Endothelial cell of umbilical vein (primary cell): Measurements from ENCODE around the gene GAL. TPM values are rescaled to one million over a fixed set of nuclear protein-coding genes. Genes with fewer than 3 reads are reported as not detected.

Experiments
- BruUV-seq: library from RNA; stranded (reverse); fragments of 400-500 nt; replicated peaks from 2 replicates; lab custom pipeline; 2021; lab: Mats Ljungman, UMichigan
- CTCF ChIA-PET: fragments of 300-600, 350-600 bp; sonication (Branson Sonifier 250); formaldehyde crosslinking; loops from one replicate; lab custom pipeline; 2021; ENCODE audit warnings: antibody characterized with exemption, inconsistent platforms; lab: Charles Lee
- POLR2A ChIA-PET: fragments of 300-600, 350-600 bp; sonication (Branson Sonifier 250); formaldehyde crosslinking; loops from one replicate; lab custom pipeline; 2021; ENCODE audit warnings: antibody characterized with exemption, inconsistent platforms; lab: Charles Lee
- DNase-seq: peaks from one replicate; pipeline ENCODE4 v3.0.0-alpha.2; 2011; ENCODE audit warnings: low read depth, low spot score
- FAIRE-seq: peaks from 2 replicates; lab custom pipeline; 2011; peaks lifted over from hg19 to GRCh38; lab: Jason Lieb, UNC
- H2AFZ ChIP-seq: 2 replicates; pipeline ENCODE4 v1.6.0; 2012; ENCODE audit warnings: low read depth, low read length, control low read depth, inconsistent platforms
- H3K27ac ChIP-seq: 2 replicates; pipeline ENCODE4 v1.5.1; 2011; ENCODE audit warnings: low read depth, mild to moderate bottlenecking, control low read depth, low read length, moderate library complexity; ENCODE audit not compliant: insufficient read depth
- H3K27me3 ChIP-seq, 2 experiments: 2 replicates each; pipeline versions ENCODE4 v1.6.0 to v1.6.1; 2011; ENCODE audit warnings: low read length in 2 of 2, mixed read lengths in 1 of 2; ENCODE audit not compliant: control insufficient read depth in 2 of 2, insufficient read depth in 2 of 2
- H3K36me3 ChIP-seq, 2 experiments: 2 replicates in 1 of 2; 3 replicates in 1 of 2; pipeline ENCODE4 v1.5.1; 2011; ENCODE audit warnings: low read length in 2 of 2, mild to moderate bottlenecking in 1 of 2, moderate library complexity in 1 of 2; ENCODE audit not compliant: control insufficient read depth in 2 of 2, insufficient read depth in 2 of 2; ENCODE audit errors: extremely low read depth in 1 of 2
- H3K4me1 ChIP-seq: 3 replicates; pipeline ENCODE4 v1.5.1; 2011; ENCODE audit warnings: mild to moderate bottlenecking, low read length; ENCODE audit not compliant: control insufficient read depth, insufficient read depth; ENCODE audit errors: extremely low read depth
- H3K4me2 ChIP-seq: 2 replicates; pipeline ENCODE4 v1.6.1; 2011; ENCODE audit warnings: low read length, control low read depth, mixed read lengths; ENCODE audit not compliant: insufficient read depth
- H3K4me3 ChIP-seq, 3 experiments: fragments of 200-600 bp in 1 of 3; sonication (generic), shearing (Covaris generic) in 1 of 3; replicated peaks in 1 of 3; 2 replicates each; pipeline ENCODE4 v1.5.1; 2011 to 2016; ENCODE audit warnings: control low read depth in 3 of 3, low read length in 3 of 3, mild to moderate bottlenecking in 2 of 3, inconsistent platforms in 1 of 3, low read depth in 1 of 3, moderate library complexity in 1 of 3; ENCODE audit not compliant: insufficient read depth in 1 of 3
- H3K79me2 ChIP-seq: 2 replicates; pipeline ENCODE4 v1.6.0; 2012; ENCODE audit warnings: low read length, inconsistent platforms; ENCODE audit not compliant: control insufficient read depth, insufficient read depth
- H3K9ac ChIP-seq: replicated peaks from 2 replicates; pipeline ENCODE3; 2011; ENCODE audit warnings: low read length, control low read depth; ENCODE audit not compliant: insufficient read depth; ENCODE audit errors: extremely low read depth
- H3K9me1 ChIP-seq: replicated peaks from 3 replicates; pipeline ENCODE4 v1.6.0; 2011; ENCODE audit warnings: mild to moderate bottlenecking, low read length; ENCODE audit not compliant: control insufficient read depth, insufficient read depth; ENCODE audit errors: extremely low read depth
- H3K9me3 ChIP-seq: replicated peaks from 2 replicates; pipeline ENCODE4 v1.5.1; 2012; ENCODE audit warnings: low read length, inconsistent platforms; ENCODE audit not compliant: control insufficient read depth, insufficient read depth
- H4K20me1 ChIP-seq: replicated peaks from 2 replicates; pipeline ENCODE3; 2011; ENCODE audit warnings: mild to moderate bottlenecking, low read length; ENCODE audit not compliant: control insufficient read depth, insufficient read depth; ENCODE audit errors: extremely low read depth
- EZH2 ChIP-seq: IDR thresholded peaks from 2 replicates; pipeline ENCODE4 v1.6.1; 2012; ENCODE audit warnings: borderline replicate concordance, low read depth, mild to moderate bottlenecking, moderate library complexity, low read length, inconsistent platforms; ENCODE audit not compliant: severe bottlenecking
- FOS ChIP-seq: IDR thresholded peaks from 2 replicates; pipeline ENCODE4 v1.6.1; 2011; ENCODE audit warnings: mild to moderate bottlenecking, low read length, moderate library complexity, borderline replicate concordance; ENCODE audit not compliant: insufficient read depth
- GATA2 ChIP-seq: IDR thresholded peaks from 2 replicates; pipeline ENCODE4 v1.7.0; 2011; ENCODE audit warnings: low read depth, mild to moderate bottlenecking, moderate library complexity, mixed read lengths, low read length; ENCODE audit not compliant: insufficient read length, insufficient read depth
- JUN ChIP-seq: IDR thresholded peaks from 2 replicates; pipeline ENCODE4 v1.6.1; 2011; ENCODE audit warnings: borderline replicate concordance, low read depth; ENCODE audit not compliant: insufficient read length, insufficient read depth
- MYC ChIP-seq: IDR thresholded peaks from one replicate; pipeline ENCODE4 v1.6.1; 2011; ENCODE audit warnings: mild to moderate bottlenecking, low read depth, low read length
- POLR2A ChIP-seq: IDR thresholded peaks from 2 replicates; pipeline ENCODE4 v1.6.1; 2012; ENCODE audit warnings: low read depth, mild to moderate bottlenecking, control low read depth, low read length
- POLR2AphosphoS5 ChIP-seq: IDR thresholded peaks from 2 replicates; pipeline ENCODE4 v1.6.1; 2012; ENCODE audit warnings: low read depth, mild to moderate bottlenecking, control low read depth, low read length, moderate library complexity; ENCODE audit not compliant: insufficient read depth
- dilution Hi-C: fragments of 300-500 bp; cut with MboI; formaldehyde crosslinking; loops from one replicate; pipeline ENCODE4 v1.15.0; 2019; ENCODE audit warnings: low sequenced_read_pairs; ENCODE audit not compliant: extremely low pct_ligation_motif_present
- intact Hi-C: fragments of 100-400 bp; cut with micrococcal nuclease; formaldehyde crosslinking; loops from one replicate; pipeline ENCODE4 v1.10.0; 2022
- polyA plus RNA-seq, 4 experiments: library from polyadenylated mRNA; depleted of rRNA in 3 of 4; stranded (reverse) in 3 of 4; unstranded in 1 of 4; fragments of >200 nt; gene quantifications; 2 replicates each; pipeline versions ENCODE4 v1.2.1 to v1.2.3, GENCODE V29; 2011 to 2012; ENCODE audit warnings: missing spikeins in 1 of 4
- total RNA-seq: library from RNA; stranded (reverse); gene quantifications from 2 replicates; pipeline ENCODE4 v1.2.3, GENCODE V29; 2021
- TF ChIP-seq, protein P1 (sequence below), 2 donors: IDR thresholded peaks; 1 replicate in 1 of 2; 2 replicates in 1 of 2; pipeline ENCODE4 v1.5.1; 2011; ENCODE audit warnings: low read length in 2 of 2, mild to moderate bottlenecking in 2 of 2, moderate library complexity in 2 of 2, control low read depth in 1 of 2, inconsistent platforms in 1 of 2, low read depth in 1 of 2; ENCODE audit not compliant: insufficient read depth in 1 of 2; ENCODE audit errors: extremely low read depth in 1 of 2
- TF ChIP-seq, protein P2 (sequence below): IDR thresholded peaks from 2 replicates; pipeline ENCODE4 v1.6.1; 2011; ENCODE audit not compliant: insufficient read depth, insufficient read length

The GAL gene
- total and polyA plus RNA-seq, 2 donors (not counting 3 experiments of a cell fraction or from before 2014, with no cell fraction given): 1.2 to 9.8 TPM

DNA sequence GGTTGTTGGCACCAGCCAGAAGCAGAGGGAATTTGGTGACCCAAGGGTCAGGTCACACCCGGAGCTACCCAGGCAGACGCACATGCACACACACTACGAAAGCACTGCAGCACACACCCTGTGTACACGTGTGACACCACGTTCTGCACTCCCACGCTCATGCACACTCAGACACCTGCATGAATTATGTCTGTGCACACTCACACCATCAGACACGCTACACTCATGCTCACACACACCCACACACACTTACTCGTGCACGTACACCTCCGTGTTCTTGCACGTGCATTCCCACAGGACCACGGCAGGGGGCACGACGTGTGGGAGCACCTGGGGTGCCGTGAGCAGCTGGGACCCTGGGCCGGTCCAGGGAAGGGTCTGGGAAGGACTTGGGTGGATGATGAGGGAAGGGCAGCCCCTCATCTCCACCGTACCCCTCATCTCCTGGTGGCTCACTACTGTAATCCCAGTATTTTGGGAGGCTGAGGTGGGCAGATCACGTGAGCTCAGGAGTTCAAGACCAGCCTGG, 20.8 kb upstream of the GAL start:
- dilution Hi-C loops: no loop called here
- H3K4me1 ChIP-seq: peaks cover 4% of the 10 kb centered on the region
- H3K9ac ChIP-seq: no peak overlapping the region

More for the DNA sequence above, 20.8 kb upstream of the GAL start:
- H3K36me3 ChIP-seq: no peaks in the 10 kb centered on the region
- ChIA-PET CTCF (no interaction called here), POLR2A (no interaction called here)
- no TSS peak for BruUV-seq
- no peak overlapping the region for H3K27ac ChIP-seq
- no peaks in the 10 kb centered on the region for H3K27me3 ChIP-seq
- FAIRE-seq: no peak
- no peaks in the 10 kb centered on the region for H4K20me1 ChIP-seq
- no peak overlapping the region for H3K4me2 ChIP-seq
- TF ChIP-seq, protein P1, sequence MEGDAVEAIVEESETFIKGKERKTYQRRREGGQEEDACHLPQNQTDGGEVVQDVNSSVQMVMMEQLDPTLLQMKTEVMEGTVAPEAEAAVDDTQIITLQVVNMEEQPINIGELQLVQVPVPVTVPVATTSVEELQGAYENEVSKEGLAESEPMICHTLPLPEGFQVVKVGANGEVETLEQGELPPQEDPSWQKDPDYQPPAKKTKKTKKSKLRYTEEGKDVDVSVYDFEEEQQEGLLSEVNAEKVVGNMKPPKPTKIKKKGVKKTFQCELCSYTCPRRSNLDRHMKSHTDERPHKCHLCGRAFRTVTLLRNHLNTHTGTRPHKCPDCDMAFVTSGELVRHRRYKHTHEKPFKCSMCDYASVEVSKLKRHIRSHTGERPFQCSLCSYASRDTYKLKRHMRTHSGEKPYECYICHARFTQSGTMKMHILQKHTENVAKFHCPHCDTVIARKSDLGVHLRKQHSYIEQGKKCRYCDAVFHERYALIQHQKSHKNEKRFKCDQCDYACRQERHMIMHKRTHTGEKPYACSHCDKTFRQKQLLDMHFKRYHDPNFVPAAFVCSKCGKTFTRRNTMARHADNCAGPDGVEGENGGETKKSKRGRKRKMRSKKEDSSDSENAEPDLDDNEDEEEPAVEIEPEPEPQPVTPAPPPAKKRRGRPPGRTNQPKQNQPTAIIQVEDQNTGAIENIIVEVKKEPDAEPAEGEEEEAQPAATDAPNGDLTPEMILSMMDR (IDR thresholded peaks at IDR 0.05; ENCODE audit: extremely low read depth in 1 of 2, insufficient read depth in 1 of 2, low read depth in 1 of 2, low read length in 2 of 2): no peak
- TF ChIP-seq MYC (no peak), JUN (no peak), POLR2A (no peak), FOS (no peak), EZH2 (no peak), GATA2 (no peak), POLR2AphosphoS5 (no peak)
- TF ChIP-seq, protein P2, sequence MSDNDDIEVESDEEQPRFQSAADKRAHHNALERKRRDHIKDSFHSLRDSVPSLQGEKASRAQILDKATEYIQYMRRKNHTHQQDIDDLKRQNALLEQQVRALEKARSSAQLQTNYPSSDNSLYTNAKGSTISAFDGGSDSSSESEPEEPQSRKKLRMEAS: no peak
- no peaks in the 10 kb centered on the region for H3K79me2 ChIP-seq
- no peak overlapping the region for H2AFZ ChIP-seq
- no peak for DNase-seq
- no peaks in the 10 kb centered on the region for H3K9me1 ChIP-seq
- H3K4me3 ChIP-seq: no peak overlapping the region
- intact Hi-C loops: no loop called here
- no peaks in the 10 kb centered on the region for H3K9me3 ChIP-seq
